ENCODE measurements around the gene CD19.
"Not testable (repeated sequence)": the region's sequence is repeated elsewhere in the genome, so short reads cannot be mapped to it uniquely, and the experiment has no call there.

The CD19 gene

GRCh38 chr16:28937222-28937876 is 5.6 kb downstream of the CD19 start:
- DNase-seq = no peak

DNA sequence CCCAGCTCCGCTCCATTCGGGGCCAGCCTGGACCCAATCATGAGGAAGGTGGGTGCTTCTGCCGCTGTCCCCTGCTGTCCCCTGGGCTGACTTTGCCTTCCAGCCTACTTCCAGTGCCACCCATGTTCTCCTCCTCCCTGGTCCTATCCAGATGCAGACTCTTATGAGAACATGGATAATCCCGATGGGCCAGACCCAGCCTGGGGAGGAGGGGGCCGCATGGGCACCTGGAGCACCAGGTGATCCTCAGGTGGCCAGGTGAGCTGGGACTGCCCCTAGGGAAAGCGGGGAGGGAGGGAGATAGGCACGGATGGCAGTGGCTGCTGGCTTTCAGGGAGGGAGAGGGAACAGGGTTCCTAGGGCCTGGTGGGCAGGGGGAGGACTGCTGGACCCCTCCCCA is 7.0 kb downstream of the CD19 start:
- DNase-seq = no peak

DNA sequence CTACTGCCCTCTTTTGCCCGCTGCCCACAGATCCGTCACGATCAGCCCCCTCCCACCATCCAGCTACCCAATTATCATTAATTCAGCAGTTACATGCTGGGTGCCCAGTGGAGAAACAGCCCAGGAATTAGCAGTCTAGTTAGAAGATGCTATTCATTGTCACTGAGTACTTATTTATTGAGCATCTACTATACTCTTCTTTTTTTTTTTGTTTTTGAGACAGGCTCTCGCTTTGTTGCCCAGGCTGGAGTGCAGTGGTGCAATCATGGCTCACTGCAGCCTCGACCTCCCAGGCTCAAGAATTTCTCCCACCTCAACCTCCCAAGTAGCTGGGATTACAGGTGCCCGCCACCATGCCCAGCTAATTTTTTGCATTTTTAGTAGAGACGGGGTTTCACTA is 8.1 kb downstream of the CD19 start:
- DNase-seq = not testable (repeated sequence)

DNA sequence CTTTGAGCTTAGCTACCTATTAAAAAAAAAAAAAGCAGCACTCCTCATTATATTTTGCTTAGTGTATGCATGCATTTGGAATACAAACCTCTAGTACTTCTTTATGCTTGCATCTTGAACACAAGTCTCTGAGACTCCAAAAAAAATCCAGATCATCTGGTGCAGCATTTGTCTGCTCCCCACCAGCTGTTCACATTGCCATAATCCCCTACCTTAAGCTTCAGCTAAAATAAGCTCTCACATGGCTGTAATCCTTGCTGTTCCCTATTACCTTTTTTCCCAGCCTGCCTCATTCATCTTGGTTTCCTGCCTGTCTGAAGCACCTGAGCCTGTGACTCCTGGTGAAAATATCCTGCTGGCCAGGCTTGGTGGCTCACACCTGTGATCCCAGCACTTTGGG is 11.5 kb downstream of the CD19 start:
- no peak for DNase-seq

DNA sequence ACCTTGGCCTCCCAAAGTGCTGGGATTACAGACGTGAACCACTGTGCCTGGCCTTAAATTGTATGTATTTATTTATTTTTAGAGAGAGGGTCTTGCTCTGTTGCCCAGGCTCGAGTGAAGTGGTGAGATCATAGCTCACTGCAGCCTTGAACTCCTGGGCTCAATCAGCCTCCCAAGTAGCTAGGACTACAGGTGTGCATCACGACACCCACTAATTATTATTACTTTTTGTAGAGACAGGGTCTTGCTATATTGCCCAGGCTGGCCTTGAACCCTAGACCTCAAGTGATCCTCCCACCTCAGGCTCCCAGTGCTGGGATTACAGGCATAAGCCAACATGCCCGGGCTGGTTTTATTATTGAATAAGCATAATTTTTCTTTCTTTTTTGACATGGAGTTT is 14.9 kb downstream of the CD19 start:
- no peak for DNase-seq

- DNase-seq = peak; percentile 97
Observed at GRCh38 chr16:28950648-28951409, 19.1 kb downstream of the CD19 start, which contains the start of gene NFATC2IP. Gene NFATC2IP, plus strand, starts transcription at chr16:28950937. Its CDS starts 75 bp downstream, at chr16:28951012.

GRCh38 chr16:28951410-28951943 is 19.7 kb downstream of the CD19 start:
- DNase-seq = no peak

- DNase-seq = no peak
Observed at GRCh38 chr16:28958216-28958615, 26.4 kb downstream of the CD19 start.

DNA sequence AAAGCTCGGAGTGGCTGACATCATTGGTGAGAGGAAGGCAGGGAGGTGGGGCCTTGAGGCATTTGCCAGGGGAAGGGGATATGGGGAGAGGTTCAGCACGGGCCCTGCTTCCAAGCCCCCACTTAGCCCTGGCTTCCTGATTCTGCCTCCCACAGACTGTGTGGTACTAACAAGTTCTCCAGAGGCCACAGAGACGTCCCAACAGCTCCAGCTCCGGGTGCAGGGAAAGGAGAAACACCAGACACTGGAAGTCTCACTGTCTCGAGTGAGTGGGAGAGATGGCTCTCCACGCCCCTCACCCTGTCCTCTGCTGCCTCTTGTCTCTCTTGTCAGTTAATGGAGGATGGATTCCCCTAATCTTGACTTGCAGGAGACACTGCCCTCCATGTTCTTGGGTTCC is 27.1 kb downstream of the CD19 start:
- DNase-seq = no peak

GRCh38 chr16:28964072-28964471 is 32.3 kb downstream of the CD19 start:
- DNase-seq = no peak

DNA sequence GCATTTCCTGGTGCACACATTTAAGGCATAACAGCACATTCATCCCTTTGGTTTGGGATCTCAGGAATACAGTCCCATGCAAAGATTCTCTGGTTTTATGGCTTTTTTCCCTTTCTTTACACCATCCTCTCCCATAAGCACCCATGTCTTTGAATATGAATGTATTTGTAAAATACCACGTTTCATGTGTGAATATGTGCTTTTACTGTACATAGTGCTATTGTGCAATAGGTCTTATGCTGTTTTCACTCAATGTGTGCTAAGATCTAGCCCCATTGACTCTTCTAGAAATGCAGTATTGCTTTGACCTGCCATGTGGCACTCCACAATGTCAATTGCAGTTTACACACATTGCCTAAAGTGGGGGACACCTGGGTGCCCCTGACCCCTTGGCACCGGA is 32.7 kb downstream of the CD19 start:
- DNase-seq = no peak

DNA sequence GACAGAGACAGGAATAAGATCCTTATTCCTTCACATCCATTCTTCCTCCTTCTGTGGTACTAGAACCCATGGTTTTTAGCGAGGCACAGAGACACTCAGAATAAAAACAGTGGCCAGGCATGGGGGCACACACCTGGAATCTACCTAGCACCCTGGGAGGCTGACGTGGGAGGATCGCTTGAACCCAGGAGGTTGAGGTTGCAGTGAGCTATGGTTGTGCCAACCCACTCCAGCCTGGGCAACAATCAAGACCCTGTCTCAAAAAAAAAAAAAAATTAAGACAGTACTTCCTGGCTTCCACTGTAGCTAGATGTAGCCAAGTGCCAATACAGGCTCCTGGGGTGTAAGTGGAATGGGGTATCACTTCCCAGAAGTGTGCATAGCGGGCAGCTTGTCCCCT is 35.4 kb downstream of the CD19 start:
- no peak for DNase-seq

DNA sequence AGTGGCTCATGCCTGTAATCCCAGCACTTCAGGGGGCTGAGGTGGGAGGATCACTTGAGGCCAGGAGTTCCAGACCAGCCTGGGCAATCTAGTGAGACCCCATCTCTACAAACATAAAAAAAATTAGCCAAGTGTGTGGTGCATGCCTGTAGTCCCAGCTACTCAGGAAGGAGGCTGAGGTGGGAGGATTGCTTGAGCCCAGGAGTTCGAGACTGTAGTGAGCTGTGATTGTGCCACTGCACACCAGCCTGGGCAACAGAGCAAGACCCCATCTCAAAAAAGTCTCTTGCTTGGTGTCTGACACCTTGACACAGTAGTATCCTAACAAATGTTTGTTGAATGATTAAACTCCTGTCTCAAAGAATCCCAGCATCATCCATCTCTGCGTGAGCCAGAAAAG is 37.9 kb downstream of the CD19 start:
- DNase-seq = not testable (repeated sequence)

DNA sequence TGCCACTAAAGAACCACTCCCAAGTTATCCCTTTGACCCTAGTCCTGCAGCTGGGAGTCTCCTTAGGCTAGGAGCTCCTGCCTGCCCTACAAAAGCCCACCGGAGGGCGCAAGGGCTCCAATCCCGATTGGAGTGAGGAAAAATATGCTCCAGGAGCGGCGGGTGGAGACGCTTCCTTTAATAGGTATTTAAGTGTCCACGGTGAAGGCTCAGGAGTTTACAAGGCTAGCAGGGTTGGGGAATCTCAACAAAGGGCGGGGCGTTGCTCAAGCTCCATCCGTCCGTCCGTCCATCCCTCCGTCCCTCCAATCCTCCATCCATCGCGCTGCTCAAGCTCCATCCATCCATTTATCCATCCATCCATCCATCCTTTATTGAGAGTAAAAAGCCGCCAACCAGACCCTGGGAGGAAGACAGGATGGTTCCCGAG is 42.3 kb downstream of the CD19 start:
- peak; percentile 56 for DNase-seq

DNA sequence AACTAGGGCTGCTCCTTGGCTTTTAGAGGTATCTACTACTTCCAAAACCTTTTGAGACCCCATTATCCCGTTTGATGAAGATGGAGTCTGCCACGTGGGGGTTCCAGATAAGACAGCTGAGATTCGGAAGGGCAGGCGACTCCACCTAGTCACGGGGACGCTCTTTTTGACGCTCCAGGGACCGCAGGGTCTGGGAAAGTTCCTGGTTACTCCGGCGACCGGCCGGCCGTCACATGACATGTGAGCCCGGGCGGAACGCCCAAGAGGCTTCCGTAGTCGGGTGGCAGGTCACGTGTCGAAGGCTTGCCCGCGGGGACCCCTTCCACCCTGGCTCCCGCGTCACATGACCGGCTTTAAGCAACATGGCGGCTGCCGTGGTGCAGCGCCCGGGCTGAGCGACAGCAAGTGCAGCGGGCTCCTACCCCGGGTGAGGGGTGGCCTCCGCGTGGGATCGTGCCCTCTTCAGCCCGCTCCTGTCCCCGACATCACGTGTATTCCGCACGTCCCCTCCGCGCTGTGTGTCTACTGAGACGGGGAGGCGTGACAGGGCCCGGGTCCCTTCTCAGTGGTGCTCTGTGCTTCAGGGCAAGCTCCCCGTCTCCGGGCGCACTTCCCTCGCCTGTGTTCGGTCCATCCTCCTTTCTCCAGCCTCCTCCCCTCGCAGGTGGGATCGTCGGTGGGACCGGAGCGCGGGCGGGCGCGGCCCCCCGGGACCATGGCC is 42.8 kb downstream of the CD19 start, which contains the start of gene SPNS1:
SPNS1 (plus strand) TSS at position 342 of the 721 bp plus-strand sequence; CDS start at position 716, 374 bp downstream.
- DNase-seq = peak; percentile 85

DNA sequence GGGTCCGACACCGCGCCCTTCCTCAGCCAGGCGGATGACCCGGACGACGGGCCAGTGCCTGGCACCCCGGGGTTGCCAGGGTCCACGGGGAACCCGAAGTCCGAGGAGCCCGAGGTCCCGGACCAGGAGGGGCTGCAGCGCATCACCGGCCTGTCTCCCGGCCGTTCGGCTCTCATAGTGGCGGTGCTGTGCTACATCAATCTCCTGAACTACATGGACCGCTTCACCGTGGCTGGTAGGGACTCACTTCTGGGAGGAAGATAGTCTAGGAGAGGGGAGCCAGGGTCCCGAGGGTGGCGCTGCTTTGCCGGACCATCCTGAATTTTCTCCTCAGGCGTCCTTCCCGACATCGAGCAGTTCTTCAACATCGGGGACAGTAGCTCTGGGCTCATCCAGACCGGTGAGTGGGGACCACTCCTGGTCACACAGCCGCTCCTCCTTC is 43.4 kb downstream of the CD19 start:
- no peak for DNase-seq

- DNase-seq = no peak
Observed at GRCh38 chr16:28977703-28978662, 46.2 kb downstream of the CD19 start.

GRCh38 chr16:28980330-28980729 is 48.6 kb downstream of the CD19 start:
- DNase-seq = not testable (repeated sequence)

DNA sequence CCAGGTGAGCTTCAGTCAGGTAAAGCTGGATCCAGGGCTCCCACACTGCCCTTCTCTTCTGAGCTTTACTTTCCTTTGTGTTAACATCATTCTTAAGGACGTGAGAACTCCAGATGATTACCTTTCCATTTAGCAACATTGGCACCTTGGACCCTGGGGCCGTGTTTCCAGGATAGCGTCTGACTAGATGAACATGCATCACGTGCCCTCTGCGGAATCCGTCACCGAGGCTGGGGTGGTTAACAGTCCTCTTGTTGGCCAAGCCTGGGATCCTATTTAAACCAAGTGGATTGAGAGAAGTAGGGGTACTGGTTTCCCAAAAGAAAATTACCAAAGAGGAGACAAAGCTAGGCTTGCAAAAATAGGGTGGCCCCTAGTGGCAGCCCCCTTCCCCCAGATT is 49.2 kb downstream of the CD19 start:
- no peak for DNase-seq

DNA sequence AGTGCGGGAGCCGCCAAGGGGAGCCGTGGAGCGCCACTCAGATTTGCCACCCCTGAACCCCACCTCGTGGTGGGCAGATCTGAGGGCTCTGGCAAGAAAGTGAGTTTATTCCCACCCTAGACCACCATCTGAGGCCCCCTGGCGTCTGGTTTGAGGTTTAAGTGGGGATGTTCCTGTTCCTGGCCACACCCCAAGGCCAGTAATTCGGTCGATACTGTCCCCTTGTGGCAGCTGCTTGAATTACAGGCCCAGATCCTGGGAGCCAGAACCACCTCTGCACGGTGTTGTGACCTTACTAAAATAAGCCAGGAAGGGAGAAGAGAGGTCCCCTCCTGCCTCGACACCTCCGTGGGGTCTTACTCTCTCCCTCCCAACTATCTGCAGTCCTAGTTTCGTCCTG is 49.7 kb downstream of the CD19 start:
- DNase-seq = no peak

- DNase-seq = no peak
Observed at GRCh38 chr16:28982418-28982817, 50.6 kb downstream of the CD19 start.

DNA sequence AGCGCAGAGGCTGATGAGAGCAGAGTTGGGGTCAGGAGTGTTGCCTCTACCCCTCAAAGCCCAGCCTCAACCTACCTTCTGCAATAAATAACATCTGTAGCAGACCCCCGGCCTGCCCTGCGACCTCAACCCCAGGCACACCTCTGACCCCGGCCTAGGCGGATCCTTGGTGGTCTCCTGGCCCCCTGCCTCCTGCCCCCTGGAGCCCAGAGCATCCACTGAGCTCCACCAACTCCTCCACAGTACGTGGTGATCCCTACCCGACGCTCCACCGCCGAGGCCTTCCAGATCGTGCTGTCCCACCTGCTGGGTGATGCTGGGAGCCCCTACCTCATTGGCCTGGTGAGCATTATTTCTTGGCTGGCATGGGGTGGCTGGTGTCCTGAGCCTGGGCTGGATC is 51.2 kb downstream of the CD19 start:
- DNase-seq = no peak
